Left renal pelvis (tissue), 4 donors: ENCODE results near the gene SAMD8. TPM values are rescaled to one million over a fixed set of nuclear protein-coding genes. Genes with fewer than 3 reads are reported as not detected.

Experiments
- DNase-seq, 4 donors: peaks; one replicate each; pipeline ENCODE4 v3.0.0-alpha.2; 2013; ENCODE audit warnings: low read depth in 4 of 4, low spot score in 3 of 4
- polyA plus RNA-seq, 4 donors: library from polyadenylated mRNA; unstranded; fragments of 120-200 nt; gene quantifications; one replicate each; pipeline ENCODE4 v1.2.1, GENCODE V29; 2013; ENCODE audit not compliant: insufficient read length in 4 of 4

SAMD8 gene
- polyA plus RNA-seq = 10 to 100 TPM; 14.2 to 20.1 (median 15.0) TPM

GRCh38 chr10:75111365-75111906, at the start of gene SAMD8:
SAMD8 (plus strand) TSS chr10:75111656; CDS start chr10:75150529, 38,873 bp downstream.
- DNase-seq = peak; percentile 77 to 89 (median 84)

DNA sequence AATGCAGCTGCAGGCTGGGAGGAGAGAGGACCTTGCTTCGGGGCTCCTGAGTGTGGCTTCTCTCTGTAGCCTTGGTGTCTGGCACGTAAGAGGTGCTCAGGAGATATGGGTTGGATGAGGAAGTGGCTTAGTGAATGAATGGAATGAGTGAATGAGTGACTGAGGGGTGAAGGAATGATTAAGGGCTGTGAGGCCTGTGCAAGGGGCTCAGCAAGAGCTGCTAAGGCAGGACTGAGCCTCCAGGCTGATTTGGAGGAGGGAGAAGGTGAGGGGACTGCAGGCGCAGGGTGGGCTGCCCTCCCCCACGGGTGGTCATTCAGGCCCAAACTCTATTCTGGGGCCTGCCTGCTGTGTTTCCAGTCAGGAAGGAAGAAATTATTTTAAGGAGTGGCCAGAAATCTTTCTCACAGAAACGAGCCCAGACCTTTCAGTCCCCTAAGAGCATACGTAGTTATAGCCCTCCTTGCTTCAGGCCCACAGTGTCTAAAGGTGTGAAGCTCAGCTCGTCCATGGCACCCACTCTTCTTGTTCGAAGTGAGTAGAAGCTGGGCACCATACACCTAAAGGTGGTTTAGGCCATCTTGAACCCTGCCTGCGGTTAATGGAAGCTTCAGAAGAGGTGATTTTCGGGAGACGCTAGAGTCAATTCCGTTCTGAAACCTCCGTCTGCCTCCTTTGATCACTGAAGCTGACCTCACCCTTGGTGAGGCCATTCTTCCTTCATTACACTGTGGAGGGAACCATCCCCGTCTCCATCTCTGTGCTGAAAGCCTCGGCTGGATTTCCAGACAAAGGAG, 49.5 kb upstream of the SAMD8 start:
- DNase-seq = no peak

- no peak for DNase-seq
These were observed 48.8 kb upstream of the SAMD8 start for GRCh38 chr10:75062506-75063299.

GRCh38 chr10:75063461-75064230, 47.8 kb upstream of the SAMD8 start:
- DNase-seq = no peak

DNA sequence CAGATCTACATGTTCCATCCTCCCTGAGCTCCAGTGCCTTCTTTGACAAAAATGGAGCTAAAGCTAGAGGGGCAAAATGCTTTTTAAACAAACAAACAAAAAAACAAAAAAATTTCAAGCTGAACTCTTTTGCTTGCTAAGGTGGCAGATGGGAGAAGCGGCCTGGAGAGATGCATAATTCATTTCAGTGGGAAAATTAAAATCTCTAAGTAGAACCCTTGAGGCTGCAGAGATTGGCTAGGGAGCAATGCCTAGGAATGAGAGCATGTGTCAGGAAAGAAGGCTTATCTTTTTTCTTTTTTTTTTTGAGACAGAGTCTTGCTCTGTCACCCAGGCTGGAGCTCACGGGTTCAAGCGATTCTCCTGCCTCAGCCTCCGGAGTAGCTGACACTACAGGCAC, 46.4 kb upstream of the SAMD8 start:
- DNase-seq = no peak

GRCh38 chr10:75066271-75066670, 45.2 kb upstream of the SAMD8 start:
- DNase-seq = no peak

GRCh38 chr10:75067272-75067671, 44.2 kb upstream of the SAMD8 start:
- DNase-seq = no peak

DNA sequence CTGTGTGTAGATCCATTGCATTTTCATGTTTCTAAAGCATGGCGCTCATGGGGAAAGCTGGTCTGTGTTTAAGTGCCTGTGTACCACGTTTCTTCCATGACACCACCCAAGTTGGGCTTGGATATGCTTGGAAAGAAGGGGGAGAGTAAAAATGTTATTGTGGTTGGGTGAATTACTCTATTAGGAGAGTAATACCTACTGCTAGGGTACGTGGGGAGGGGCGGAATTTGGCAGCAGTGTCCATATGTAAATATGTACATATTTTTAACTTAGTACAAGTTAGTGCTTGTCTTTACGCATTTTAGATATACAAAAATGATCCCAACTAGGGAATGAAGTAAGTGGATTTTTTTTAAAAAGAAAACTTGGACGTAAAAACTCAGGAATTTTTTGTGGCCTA, 42.9 kb upstream of the SAMD8 start:
- no peak for DNase-seq

DNA sequence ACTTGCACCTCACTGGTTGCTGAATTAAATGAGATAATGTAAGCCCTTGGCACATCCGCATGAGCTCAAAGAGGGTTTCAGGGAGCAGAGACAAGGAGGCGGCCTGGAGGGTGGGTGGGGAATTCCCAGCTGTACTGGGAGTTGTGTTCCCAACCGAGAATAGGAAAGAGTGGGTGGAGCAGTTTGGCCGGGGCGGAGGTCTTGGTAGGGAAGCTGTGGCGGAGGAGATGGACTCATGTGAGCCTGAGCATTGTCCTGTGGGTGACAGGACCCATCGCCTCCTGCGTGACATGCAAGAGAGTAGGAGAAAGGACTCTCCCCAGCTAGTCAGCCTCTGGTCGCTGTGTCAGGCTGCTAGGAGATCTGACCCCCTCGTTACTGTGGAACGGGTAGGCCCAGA, 41.0 kb upstream of the SAMD8 start:
- no peak for DNase-seq

DNA sequence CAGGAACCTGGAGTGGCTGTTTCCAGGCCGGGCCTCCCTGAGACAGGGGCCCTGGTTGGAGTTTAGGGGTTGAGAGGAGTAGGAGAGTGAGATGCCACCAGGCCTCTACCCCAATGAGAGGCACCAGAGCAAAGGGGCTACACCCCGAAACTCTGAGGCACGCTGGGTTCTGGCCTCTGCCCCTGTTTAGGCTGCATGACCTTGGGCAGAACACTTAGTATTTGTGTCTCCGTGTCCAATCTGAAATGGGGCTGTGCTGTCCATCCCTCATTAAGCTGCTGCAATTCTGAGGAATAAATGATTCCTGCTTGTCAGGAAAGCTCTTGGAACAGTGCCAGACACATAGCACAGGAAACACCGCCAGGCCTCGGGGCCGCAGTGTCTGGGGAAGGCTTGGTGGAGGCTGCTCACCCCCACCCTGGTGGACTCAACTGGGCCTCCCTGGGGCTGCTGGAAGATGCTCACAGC, 40.5 kb upstream of the SAMD8 start:
- DNase-seq = peak; percentile 39 to 57 (median 46)

- DNase-seq = no peak
These were observed 39.7 kb upstream of the SAMD8 start for GRCh38 chr10:75071756-75072155.

- no peak for DNase-seq
These were observed 38.7 kb upstream of the SAMD8 start for GRCh38 chr10:75072727-75073126.

- DNase-seq = no peak
These were observed 38.0 kb upstream of the SAMD8 start for GRCh38 chr10:75073442-75073841.

GRCh38 chr10:75074711-75075445, 36.6 kb upstream of the SAMD8 start:
- no peak for DNase-seq

GRCh38 chr10:75076348-75076747, 35.1 kb upstream of the SAMD8 start:
- DNase-seq = no peak

- no peak for DNase-seq
These were observed 31.9 kb upstream of the SAMD8 start for GRCh38 chr10:75079436-75080083.

DNA sequence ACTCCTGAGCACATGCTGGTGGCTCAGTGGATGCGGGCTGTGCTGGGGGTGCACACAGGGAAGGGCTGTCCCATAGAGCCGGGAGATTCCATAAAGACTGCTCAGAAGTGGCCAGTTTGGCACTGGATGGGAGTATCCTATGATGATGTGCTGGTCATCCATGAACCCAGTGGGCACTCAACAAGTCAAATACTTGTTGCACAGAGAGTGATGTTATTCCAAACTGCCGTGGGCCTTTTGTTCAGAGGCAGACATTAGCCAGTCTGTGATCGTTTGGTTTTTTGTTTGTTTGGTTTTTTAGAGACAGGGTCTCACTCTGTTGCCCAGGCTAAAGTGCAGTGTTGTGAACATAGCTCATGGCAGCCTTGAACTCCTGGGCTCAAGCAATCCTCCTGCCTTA, 30.9 kb upstream of the SAMD8 start:
- DNase-seq = no peak

GRCh38 chr10:75081379-75081778, 30.1 kb upstream of the SAMD8 start:
- DNase-seq = no peak
